ENCODE measurements around the gene COL9A1. TPM values are rescaled to one million over a fixed set of nuclear protein-coding genes. Genes with fewer than 3 reads are reported as not detected.

COL9A1 gene
- total RNA-seq, 1 donor from 2014 or later, result 0.08 TPM

- intact Hi-C loops (cut with micrococcal nuclease), result no loop called here
- TF ChIP-seq, protein P1, sequence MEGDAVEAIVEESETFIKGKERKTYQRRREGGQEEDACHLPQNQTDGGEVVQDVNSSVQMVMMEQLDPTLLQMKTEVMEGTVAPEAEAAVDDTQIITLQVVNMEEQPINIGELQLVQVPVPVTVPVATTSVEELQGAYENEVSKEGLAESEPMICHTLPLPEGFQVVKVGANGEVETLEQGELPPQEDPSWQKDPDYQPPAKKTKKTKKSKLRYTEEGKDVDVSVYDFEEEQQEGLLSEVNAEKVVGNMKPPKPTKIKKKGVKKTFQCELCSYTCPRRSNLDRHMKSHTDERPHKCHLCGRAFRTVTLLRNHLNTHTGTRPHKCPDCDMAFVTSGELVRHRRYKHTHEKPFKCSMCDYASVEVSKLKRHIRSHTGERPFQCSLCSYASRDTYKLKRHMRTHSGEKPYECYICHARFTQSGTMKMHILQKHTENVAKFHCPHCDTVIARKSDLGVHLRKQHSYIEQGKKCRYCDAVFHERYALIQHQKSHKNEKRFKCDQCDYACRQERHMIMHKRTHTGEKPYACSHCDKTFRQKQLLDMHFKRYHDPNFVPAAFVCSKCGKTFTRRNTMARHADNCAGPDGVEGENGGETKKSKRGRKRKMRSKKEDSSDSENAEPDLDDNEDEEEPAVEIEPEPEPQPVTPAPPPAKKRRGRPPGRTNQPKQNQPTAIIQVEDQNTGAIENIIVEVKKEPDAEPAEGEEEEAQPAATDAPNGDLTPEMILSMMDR (IDR thresholded peaks at IDR 0.05; ENCODE audit: borderline replicate concordance), result no peak
- no peaks in the 10 kb centered on the region for H3K27me3 ChIP-seq (ENCODE audit: low read depth)
- DNase-seq, result no peak
- no peaks in the 10 kb centered on the region for H3K9me3 ChIP-seq (replicated peaks)
- H3K4me1 ChIP-seq, result no peaks in the 10 kb centered on the region
- H3K27ac ChIP-seq (replicated peaks), result no peak overlapping the region
- H3K36me3 ChIP-seq, result no peaks in the 10 kb centered on the region
- no peak overlapping the region for H3K4me3 ChIP-seq
These were observed 50.3 kb downstream of the COL9A1 start for GRCh38 chr6:70252604-70253003.

- intact Hi-C loops (cut with micrococcal nuclease), result no loop called here
These were observed 56.8 kb downstream of the COL9A1 start for GRCh38 chr6:70246118-70246517.

GRCh38 chr6:70241991-70242420 lies 60.9 kb downstream of the COL9A1 start:
- H3K27me3 ChIP-seq (ENCODE audit: low read depth), result no peaks in the 10 kb centered on the region
- no peaks in the 10 kb centered on the region for H3K4me1 ChIP-seq
- H3K4me3 ChIP-seq, result no peak overlapping the region
- intact Hi-C loops (cut with micrococcal nuclease), result no loop called here
- no peaks in the 10 kb centered on the region for H3K36me3 ChIP-seq
- no peak for DNase-seq
- no peaks in the 10 kb centered on the region for H3K9me3 ChIP-seq (replicated peaks)
- no peak overlapping the region for H3K27ac ChIP-seq (replicated peaks)
- TF ChIP-seq, protein P1 (IDR thresholded peaks at IDR 0.05; ENCODE audit: borderline replicate concordance), result no peak

More at GRCh38 chr6:70246118-70246517, 56.8 kb downstream of the COL9A1 start:
- H3K36me3 ChIP-seq, result no peaks in the 10 kb centered on the region
- TF ChIP-seq, protein P1 (IDR thresholded peaks at IDR 0.05; ENCODE audit: borderline replicate concordance), result no peak
- no peak overlapping the region for H3K27ac ChIP-seq (replicated peaks)
- H3K4me3 ChIP-seq, result no peak overlapping the region
- H3K9me3 ChIP-seq (replicated peaks), result no peaks in the 10 kb centered on the region
- no peaks in the 10 kb centered on the region for H3K4me1 ChIP-seq
- no peak for DNase-seq
- H3K27me3 ChIP-seq (ENCODE audit: low read depth), result no peaks in the 10 kb centered on the region

GRCh38 chr6:70241031-70241430 lies 61.9 kb downstream of the COL9A1 start:
- intact Hi-C loops (cut with micrococcal nuclease), result no loop called here
- Histone ChIP-seq H3K27ac (replicated peaks) (no peak overlapping the region), H3K4me1 (no peaks in the 10 kb centered on the region), H3K36me3 (no peaks in the 10 kb centered on the region), H3K9me3 (replicated peaks) (no peaks in the 10 kb centered on the region), H3K27me3 (ENCODE audit: low read depth) (no peaks in the 10 kb centered on the region), H3K4me3 (no peak overlapping the region)
- TF ChIP-seq, protein P1 (IDR thresholded peaks at IDR 0.05; ENCODE audit: borderline replicate concordance), result no peak
- no peak for DNase-seq

GRCh38 chr6:70236343-70236742 lies 66.5 kb downstream of the COL9A1 start:
- Histone ChIP-seq H3K9me3 (replicated peaks) (no peaks in the 10 kb centered on the region), H3K27ac (replicated peaks) (no peak overlapping the region), H3K4me3 (no peak overlapping the region), H3K36me3 (no peaks in the 10 kb centered on the region), H3K27me3 (ENCODE audit: low read depth) (no peaks in the 10 kb centered on the region), H3K4me1 (no peaks in the 10 kb centered on the region)
- TF ChIP-seq, protein P1 (IDR thresholded peaks at IDR 0.05; ENCODE audit: borderline replicate concordance), result no peak
- DNase-seq, result no peak
- intact Hi-C loops (cut with micrococcal nuclease), result no loop called here
